ENCODE results near the gene GFI1B. TPM values are rescaled to one million over a fixed set of nuclear protein-coding genes. Genes with fewer than 3 reads are reported as not detected.
"Not testable (repeated sequence)": the region's sequence is repeated elsewhere in the genome, so short reads cannot be mapped to it uniquely, and the experiment has no call there.

The GFI1B gene
- total RNA-seq, 1 experiment from 2014 or later = not detected

GRCh38 chr9:132989414-132989996 is 11.0 kb downstream of the GFI1B start:
- Mint-ChIP-seq H3K9me3 (ENCODE audit: low read depth, unreplicated experiment) (no peaks in the 10 kb centered on the region), H3K27me3 (ENCODE audit: unreplicated experiment) (peaks cover 79% of the 10 kb centered on the region), H3K4me3 (ENCODE audit: low read depth, unreplicated experiment) (no peak overlapping the region), H3K4me1 (ENCODE audit: low read depth, unreplicated experiment) (peaks cover 5% of the 10 kb centered on the region), H3K27ac (ENCODE audit: unreplicated experiment) (no peak overlapping the region), H3K36me3 (ENCODE audit: insufficient read depth, unreplicated experiment) (peaks cover 5% of the 10 kb centered on the region)
- no peak for TF ChIP-seq CTCF (IDR thresholded peaks at IDR 0.05; ENCODE audit: unreplicated experiment)
- no TSS peak for BruUV-seq (replicated peaks)
- CTCF ChIA-PET = no interaction called here
- intact Hi-C loops (cut with micrococcal nuclease; ENCODE audit: unreplicated experiment) = no loop called here
- DNase-seq = no peak

- Mint-ChIP-seq H3K4me1 (ENCODE audit: low read depth, unreplicated experiment) (peaks cover 10% of the 10 kb centered on the region), H3K27ac (ENCODE audit: unreplicated experiment) (peak overlapping the region; percentile 15), H3K27me3 (ENCODE audit: unreplicated experiment) (peaks cover 84% of the 10 kb centered on the region)
- H3K9me3 Mint-ChIP-seq (ENCODE audit: low read depth, unreplicated experiment); H3K4me3 Mint-ChIP-seq (ENCODE audit: low read depth, unreplicated experiment); DNase-seq; CTCF ChIA-PET; BruUV-seq (replicated peaks); intact Hi-C loops (cut with micrococcal nuclease; ENCODE audit: unreplicated experiment); H3K36me3 Mint-ChIP-seq (ENCODE audit: insufficient read depth, unreplicated experiment): not testable (repeated sequence)
Observed at GRCh38 chr9:132989998-132990557, 11.6 kb downstream of the GFI1B start.

- Mint-ChIP-seq H3K27ac (ENCODE audit: unreplicated experiment) (no peak overlapping the region), H3K4me1 (ENCODE audit: low read depth, unreplicated experiment) (peaks cover 10% of the 10 kb centered on the region), H3K9me3 (ENCODE audit: low read depth, unreplicated experiment) (no peaks in the 10 kb centered on the region), H3K27me3 (ENCODE audit: unreplicated experiment) (peaks cover 85% of the 10 kb centered on the region), H3K36me3 (ENCODE audit: insufficient read depth, unreplicated experiment) (peaks cover 5% of the 10 kb centered on the region), H3K4me3 (ENCODE audit: low read depth, unreplicated experiment) (no peak overlapping the region)
- intact Hi-C loops (cut with micrococcal nuclease; ENCODE audit: unreplicated experiment) = no loop called here
- no TSS peak for BruUV-seq (replicated peaks)
- CTCF ChIA-PET = interaction anchor here (0.5 kb wide), 1 partner anchor 159 kb away, joined by 3 read pairs; no protein-coding TSS in a partner anchor
- no peak for DNase-seq
- TF ChIP-seq CTCF (IDR thresholded peaks at IDR 0.05; ENCODE audit: unreplicated experiment) = no peak
Observed at GRCh38 chr9:132990781-132991180, 12.3 kb downstream of the GFI1B start.

- TF ChIP-seq CTCF (IDR thresholded peaks at IDR 0.05; ENCODE audit: unreplicated experiment) = no peak
- Mint-ChIP-seq H3K27me3 (ENCODE audit: unreplicated experiment) (peaks cover 85% of the 10 kb centered on the region), H3K4me1 (ENCODE audit: low read depth, unreplicated experiment) (peaks cover 10% of the 10 kb centered on the region), H3K36me3 (ENCODE audit: insufficient read depth, unreplicated experiment) (peaks cover 5% of the 10 kb centered on the region), H3K4me3 (ENCODE audit: low read depth, unreplicated experiment) (no peak overlapping the region), H3K27ac (ENCODE audit: unreplicated experiment) (no peak overlapping the region), H3K9me3 (ENCODE audit: low read depth, unreplicated experiment) (no peaks in the 10 kb centered on the region)
- BruUV-seq (replicated peaks) = no TSS peak
- CTCF ChIA-PET = interaction anchor here (0.5 kb wide), 1 partner anchor 158 kb away, joined by 3 read pairs; no protein-coding TSS in a partner anchor
- intact Hi-C loops (cut with micrococcal nuclease; ENCODE audit: unreplicated experiment) = no loop called here
- DNase-seq = no peak
Observed at GRCh38 chr9:132991351-132992300, 13.1 kb downstream of the GFI1B start.
